K562 (cell line): ENCODE measurements around the gene ATP23. TPM values are rescaled to one million over a fixed set of nuclear protein-coding genes. Genes with fewer than 3 reads are reported as not detected.
A peak's percentile ranks its signal among the peaks of the same experiment; 100 is the strongest.

Experiments
- ATF1 ChIP-seq, 2 experiments: fragments of 450-650 bp in 1 of 2; IDR thresholded peaks; 2 replicates each; pipeline ENCODE4 v1.6.1; 2016; ENCODE audit warnings: missing compliant biosample characterization in 1 of 2, missing genetic modification characterization in 1 of 2
- CBFA2T3 ChIP-seq: fragments of 450-650 bp; IDR thresholded peaks from 2 replicates; pipeline ENCODE4 v1.6.1; 2017
- CTBP1 ChIP-seq: fragments of 450-650 bp; IDR thresholded peaks from 2 replicates; pipeline ENCODE4 v1.6.1; 2016; ENCODE audit warnings: borderline replicate concordance
- DPF2 ChIP-seq: fragments of 450-650 bp; IDR thresholded peaks from 2 replicates; pipeline ENCODE4 v1.6.1; 2016
- FOXK2 ChIP-seq, 2 experiments: fragments of 450-650 bp; IDR thresholded peaks in 1 of 2; conservative IDR thresholded peaks in 1 of 2; 2 replicates each; pipeline ENCODE4 v1.6.1; 2016; ENCODE audit warnings: low read depth in 2 of 2, mild to moderate bottlenecking in 1 of 2
- GABPB1 ChIP-seq: sonication (generic); formaldehyde crosslinking; IDR thresholded peaks from 2 replicates; pipeline ENCODE4 v1.8.0; 2022; ENCODE audit warnings: mild to moderate bottlenecking, missing genetic modification reagents
- HNRNPH1 ChIP-seq: fragments of 200-400 bp; formaldehyde crosslinking; optimal IDR thresholded peaks from 2 replicates; pipeline ENCODE3; 2017; ENCODE audit warnings: low read depth, mild to moderate bottlenecking, low read length, moderate library complexity
- HNRNPLL ChIP-seq: fragments of 200-400 bp; formaldehyde crosslinking; IDR thresholded peaks from 2 replicates; pipeline ENCODE4 v1.6.1; 2017; ENCODE audit warnings: low read length, low read depth, mild to moderate bottlenecking; ENCODE audit not compliant: poor library complexity, severe bottlenecking
- KDM1A ChIP-seq, 2 experiments: fragments of 450-650 bp; IDR thresholded peaks; 2 replicates each; pipeline ENCODE4 v1.6.1; 2016; ENCODE audit warnings: mild to moderate bottlenecking in 2 of 2
- MTA1 ChIP-seq: fragments of 450-650 bp; IDR thresholded peaks from 2 replicates; pipeline ENCODE4 v1.6.1; 2017; ENCODE audit warnings: borderline replicate concordance
- PHF20 ChIP-seq: fragments of 450-650 bp; IDR thresholded peaks from 2 replicates; pipeline ENCODE4 v1.6.1; 2018; ENCODE audit not compliant: partially characterized antibody
- PML ChIP-seq: IDR thresholded peaks from 2 replicates; pipeline ENCODE4 v1.6.1; 2012; ENCODE audit warnings: low read length, inconsistent platforms
- YY1 ChIP-seq, 3 experiments: IDR thresholded peaks; 2 replicates each; pipeline ENCODE4 v1.6.1; 2011; ENCODE audit warnings: low read length in 2 of 3, mild to moderate bottlenecking in 2 of 3, moderate library complexity in 2 of 3, borderline replicate concordance in 1 of 3, control low read depth in 1 of 3, low read depth in 1 of 3; ENCODE audit not compliant: insufficient read depth in 3 of 3, insufficient replicate concordance in 2 of 3, control insufficient read depth in 1 of 3, insufficient read length in 1 of 3; ENCODE audit errors: extremely low read depth in 1 of 3
- ZNF354B ChIP-seq: fragments of 250-450 bp; sonication (Bioruptor Pico); IDR thresholded peaks from 2 replicates; pipeline ENCODE4 v1.4.0; 2020
- polyA plus RNA-seq, 8 experiments: library from polyadenylated mRNA; depleted of rRNA in 4 of 8; stranded (reverse) in 5 of 8; unstranded in 3 of 8; fragments of >200 nt; fragmentation: Nextera tagmentation in 2 of 8; fragmentation: Illumina TruSeq in 1 of 8; extraction: Ambion mirVana in 2 of 8; extraction: Trizol in 1 of 8; gene quantifications; 2 replicates each; pipeline versions ENCODE4 v1.2.1 to v1.2.3, GENCODE V29; 2011 to 2014; ENCODE audit warnings: inconsistent platforms in 1 of 8, missing spikeins in 1 of 8
- total RNA-seq, 7 experiments: library from RNA; depleted of rRNA in 6 of 7; stranded (reverse); fragments of >200 nt in 6 of 7; fragmentation: Illumina TruSeq in 2 of 7; extraction: Trizol in 2 of 7; gene quantifications; 2 replicates each; pipeline versions ENCODE4 v1.2.1 to v1.2.3, GENCODE V29; 2011 to 2021; ENCODE audit warnings: low replicate concordance in 1 of 7
- TF ChIP-seq, protein P1 (sequence below): sonication (generic); formaldehyde crosslinking; IDR thresholded peaks from 2 replicates; pipeline ENCODE4 v1.8.0; 2022; ENCODE audit warnings: missing genetic modification reagents, mild to moderate bottlenecking, moderate library complexity, borderline replicate concordance
- TF ChIP-seq, protein P2 (sequence below): fragments of 450-650 bp; IDR thresholded peaks from 2 replicates; pipeline ENCODE4 v1.7.1; 2018; ENCODE audit warnings: mild to moderate bottlenecking, low read depth; ENCODE audit not compliant: partially characterized antibody
- TF ChIP-seq, protein P3 (sequence below): sonication (generic); formaldehyde crosslinking; IDR thresholded peaks from 2 replicates; pipeline ENCODE4 v1.8.0; 2022; ENCODE audit warnings: mild to moderate bottlenecking, missing genetic modification reagents
- TF ChIP-seq, protein P4 (sequence below): fragments of 250-450 bp; sonication (Bioruptor Pico); IDR thresholded peaks from 2 replicates; pipeline ENCODE4 v1.5.0; 2021

The ATP23 gene
- total and polyA plus RNA-seq, 9 of the 15 experiments (the other 6 are each of a cell fraction or from before 2014, with no cell fraction given): 8.3 to 53.7 (median 28.5) TPM

DNA sequence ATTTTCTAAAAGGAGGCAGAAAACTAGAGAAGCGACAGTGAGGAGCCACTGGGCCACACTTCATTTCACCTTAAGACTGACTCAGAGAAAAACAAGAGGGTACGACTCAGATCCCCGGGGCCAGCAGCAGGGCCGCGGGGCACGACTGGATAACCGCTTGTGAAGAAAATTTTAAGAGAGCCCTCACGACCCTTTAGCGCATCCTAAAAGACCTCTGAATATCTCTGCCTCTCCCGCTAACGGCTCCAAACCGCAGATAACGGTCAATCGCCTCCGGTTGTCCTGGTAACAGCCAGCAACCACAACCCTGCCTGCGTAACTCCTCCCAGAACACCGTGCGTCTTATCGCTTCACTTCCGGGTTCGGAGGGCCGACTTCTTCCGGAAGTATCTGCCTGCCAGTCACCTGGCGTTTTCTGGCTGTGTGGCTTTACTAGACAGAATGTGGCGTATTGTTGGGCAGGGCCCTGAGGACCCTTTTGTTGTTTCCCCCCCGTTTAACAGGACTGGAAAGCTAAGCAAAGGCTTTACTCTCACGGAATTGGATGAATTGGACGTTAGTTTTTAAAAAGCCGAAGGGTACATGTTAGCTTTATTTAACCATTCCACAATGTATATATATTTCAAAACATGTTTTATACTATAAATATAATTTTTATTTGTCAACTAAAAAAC lies 5.4 kb upstream of the ATP23 start (continued):
- TF ChIP-seq, protein P1, sequence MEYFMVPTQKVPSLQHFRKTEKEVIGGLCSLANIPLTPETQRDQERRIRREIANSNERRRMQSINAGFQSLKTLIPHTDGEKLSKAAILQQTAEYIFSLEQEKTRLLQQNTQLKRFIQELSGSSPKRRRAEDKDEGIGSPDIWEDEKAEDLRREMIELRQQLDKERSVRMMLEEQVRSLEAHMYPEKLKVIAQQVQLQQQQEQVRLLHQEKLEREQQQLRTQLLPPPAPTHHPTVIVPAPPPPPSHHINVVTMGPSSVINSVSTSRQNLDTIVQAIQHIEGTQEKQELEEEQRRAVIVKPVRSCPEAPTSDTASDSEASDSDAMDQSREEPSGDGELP (CRISPR knock-in tag): peak; percentile 95
- TF ChIP-seq, protein P2, sequence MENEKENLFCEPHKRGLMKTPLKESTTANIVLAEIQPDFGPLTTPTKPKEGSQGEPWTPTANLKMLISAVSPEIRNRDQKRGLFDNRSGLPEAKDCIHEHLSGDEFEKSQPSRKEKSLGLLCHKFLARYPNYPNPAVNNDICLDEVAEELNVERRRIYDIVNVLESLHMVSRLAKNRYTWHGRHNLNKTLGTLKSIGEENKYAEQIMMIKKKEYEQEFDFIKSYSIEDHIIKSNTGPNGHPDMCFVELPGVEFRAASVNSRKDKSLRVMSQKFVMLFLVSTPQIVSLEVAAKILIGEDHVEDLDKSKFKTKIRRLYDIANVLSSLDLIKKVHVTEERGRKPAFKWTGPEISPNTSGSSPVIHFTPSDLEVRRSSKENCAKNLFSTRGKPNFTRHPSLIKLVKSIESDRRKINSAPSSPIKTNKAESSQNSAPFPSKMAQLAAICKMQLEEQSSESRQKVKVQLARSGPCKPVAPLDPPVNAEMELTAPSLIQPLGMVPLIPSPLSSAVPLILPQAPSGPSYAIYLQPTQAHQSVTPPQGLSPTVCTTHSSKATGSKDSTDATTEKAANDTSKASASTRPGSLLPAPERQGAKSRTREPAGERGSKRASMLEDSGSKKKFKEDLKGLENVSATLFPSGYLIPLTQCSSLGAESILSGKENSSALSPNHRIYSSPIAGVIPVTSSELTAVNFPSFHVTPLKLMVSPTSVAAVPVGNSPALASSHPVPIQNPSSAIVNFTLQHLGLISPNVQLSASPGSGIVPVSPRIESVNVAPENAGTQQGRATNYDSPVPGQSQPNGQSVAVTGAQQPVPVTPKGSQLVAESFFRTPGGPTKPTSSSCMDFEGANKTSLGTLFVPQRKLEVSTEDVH: peak; percentile 90
- TF ChIP-seq KDM1A (IDR thresholded peaks at IDR 0.05) (peak; percentile 12 to 28; a peak in 1 of 4 replicates), CBFA2T3 (0 out of 2 replicates have a peak, but pooled peaks have one; percentile 29), DPF2 (peak; percentile 82), MTA1 (no peak), HNRNPH1 (no peak), ATF1 (CRISPR knock-in tag; IDR thresholded peaks at IDR 0.05) (no peak), ATF1 (tag; IDR thresholded peaks at IDR 0.05) (peak; percentile 89), FOXK2 (conservative IDR thresholded peaks at IDR 0.05 in 1 of 2, IDR thresholded peaks at IDR 0.05 in 1 of 2; ENCODE audit: low read depth in 2 of 2) (peak; percentile 85 to 92), CTBP1 (peak; percentile 73; the same call in 1 of the 2 replicates), YY1 (IDR thresholded peaks at IDR 0.05; ENCODE audit: borderline replicate concordance in 1 of 3, control insufficient read depth in 1 of 3, extremely low read depth in 1 of 3, insufficient read depth in 3 of 3, insufficient read length in 1 of 3, insufficient replicate concordance in 2 of 3, low read depth in 1 of 3, low read length in 2 of 3) (peak in 1 of 3 experiments; percentile 79), GABPB1 (CRISPR knock-in tag) (peak; percentile 87), PML (peak; percentile 90), HNRNPLL (peak; percentile 73), PHF20 (peak; percentile 75), ZNF354B (CRISPR knock-in tag) (no peak)
- TF ChIP-seq, protein P3, sequence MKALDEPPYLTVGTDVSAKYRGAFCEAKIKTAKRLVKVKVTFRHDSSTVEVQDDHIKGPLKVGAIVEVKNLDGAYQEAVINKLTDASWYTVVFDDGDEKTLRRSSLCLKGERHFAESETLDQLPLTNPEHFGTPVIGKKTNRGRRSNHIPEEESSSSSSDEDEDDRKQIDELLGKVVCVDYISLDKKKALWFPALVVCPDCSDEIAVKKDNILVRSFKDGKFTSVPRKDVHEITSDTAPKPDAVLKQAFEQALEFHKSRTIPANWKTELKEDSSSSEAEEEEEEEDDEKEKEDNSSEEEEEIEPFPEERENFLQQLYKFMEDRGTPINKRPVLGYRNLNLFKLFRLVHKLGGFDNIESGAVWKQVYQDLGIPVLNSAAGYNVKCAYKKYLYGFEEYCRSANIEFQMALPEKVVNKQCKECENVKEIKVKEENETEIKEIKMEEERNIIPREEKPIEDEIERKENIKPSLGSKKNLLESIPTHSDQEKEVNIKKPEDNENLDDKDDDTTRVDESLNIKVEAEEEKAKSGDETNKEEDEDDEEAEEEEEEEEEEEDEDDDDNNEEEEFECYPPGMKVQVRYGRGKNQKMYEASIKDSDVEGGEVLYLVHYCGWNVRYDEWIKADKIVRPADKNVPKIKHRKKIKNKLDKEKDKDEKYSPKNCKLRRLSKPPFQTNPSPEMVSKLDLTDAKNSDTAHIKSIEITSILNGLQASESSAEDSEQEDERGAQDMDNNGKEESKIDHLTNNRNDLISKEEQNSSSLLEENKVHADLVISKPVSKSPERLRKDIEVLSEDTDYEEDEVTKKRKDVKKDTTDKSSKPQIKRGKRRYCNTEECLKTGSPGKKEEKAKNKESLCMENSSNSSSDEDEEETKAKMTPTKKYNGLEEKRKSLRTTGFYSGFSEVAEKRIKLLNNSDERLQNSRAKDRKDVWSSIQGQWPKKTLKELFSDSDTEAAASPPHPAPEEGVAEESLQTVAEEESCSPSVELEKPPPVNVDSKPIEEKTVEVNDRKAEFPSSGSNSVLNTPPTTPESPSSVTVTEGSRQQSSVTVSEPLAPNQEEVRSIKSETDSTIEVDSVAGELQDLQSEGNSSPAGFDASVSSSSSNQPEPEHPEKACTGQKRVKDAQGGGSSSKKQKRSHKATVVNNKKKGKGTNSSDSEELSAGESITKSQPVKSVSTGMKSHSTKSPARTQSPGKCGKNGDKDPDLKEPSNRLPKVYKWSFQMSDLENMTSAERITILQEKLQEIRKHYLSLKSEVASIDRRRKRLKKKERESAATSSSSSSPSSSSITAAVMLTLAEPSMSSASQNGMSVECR (CRISPR knock-in tag): peak; percentile 46; the same call in 1 of the 2 replicates
- TF ChIP-seq, protein P4, sequence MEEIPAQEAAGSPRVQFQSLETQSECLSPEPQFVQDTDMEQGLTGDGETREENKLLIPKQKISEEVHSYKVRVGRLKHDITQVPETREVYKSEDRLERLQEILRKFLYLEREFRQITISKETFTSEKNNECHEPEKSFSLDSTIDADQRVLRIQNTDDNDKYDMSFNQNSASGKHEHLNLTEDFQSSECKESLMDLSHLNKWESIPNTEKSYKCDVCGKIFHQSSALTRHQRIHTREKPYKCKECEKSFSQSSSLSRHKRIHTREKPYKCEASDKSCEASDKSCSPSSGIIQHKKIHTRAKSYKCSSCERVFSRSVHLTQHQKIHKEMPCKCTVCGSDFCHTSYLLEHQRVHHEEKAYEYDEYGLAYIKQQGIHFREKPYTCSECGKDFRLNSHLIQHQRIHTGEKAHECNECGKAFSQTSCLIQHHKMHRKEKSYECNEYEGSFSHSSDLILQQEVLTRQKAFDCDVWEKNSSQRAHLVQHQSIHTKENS (CRISPR knock-in tag): no peak
